Choroid plexus epithelial cell (primary cell): ENCODE data around the gene ZNF17.

Experiments used
- DNase-seq: peaks from one replicate; pipeline ENCODE4 v3.0.0-alpha.2; 2010; ENCODE audit warnings: low read depth
- H3K4me3 ChIP-seq: 2 replicates; pipeline ENCODE4 v1.5.1; 2011; ENCODE audit warnings: low read depth, mild to moderate bottlenecking, control low read depth, low read length, moderate library complexity
- TF ChIP-seq, protein P1 (sequence below): conservative IDR thresholded peaks from 2 replicates; pipeline ENCODE4 v1.5.1; 2011; ENCODE audit warnings: low read depth, mild to moderate bottlenecking, control low read depth, inconsistent platforms, low read length, moderate library complexity

ZNF17 gene

DNA sequence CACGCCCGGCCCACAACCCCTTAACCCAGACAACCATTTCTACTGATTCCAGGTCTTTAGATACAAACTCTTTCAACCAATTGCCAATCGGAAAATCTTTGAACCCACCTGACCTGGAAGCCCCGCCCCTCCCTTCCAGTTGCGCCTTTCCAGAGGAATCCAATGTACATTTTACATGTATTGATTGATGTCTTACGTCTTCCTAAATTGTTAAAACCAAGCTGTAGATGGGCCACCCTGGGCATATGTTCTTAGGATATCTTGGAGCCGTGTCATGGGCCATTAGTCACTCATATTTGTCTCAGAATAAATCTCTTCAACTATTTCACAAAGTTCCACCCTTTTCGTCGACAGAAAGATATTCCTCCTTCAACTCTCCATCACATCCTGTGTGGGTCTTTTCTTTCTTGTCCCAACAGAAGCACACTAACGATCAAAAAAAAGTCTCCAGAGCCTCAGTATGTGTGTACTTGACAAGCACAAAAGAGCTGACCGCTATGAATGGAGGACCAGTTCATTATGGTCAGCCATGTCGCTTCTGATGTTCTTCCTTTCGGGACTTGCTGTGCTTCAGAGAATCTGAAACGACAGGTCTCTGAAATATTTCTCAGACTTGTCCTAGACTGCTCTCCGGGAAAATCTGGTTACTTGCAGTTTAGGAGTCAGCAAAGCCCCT is 23.6 kb downstream of the ZNF17 start:
- peak overlapping the region; percentile 91 for H3K4me3 ChIP-seq
- DNase-seq: no peak
- TF ChIP-seq, protein P1, sequence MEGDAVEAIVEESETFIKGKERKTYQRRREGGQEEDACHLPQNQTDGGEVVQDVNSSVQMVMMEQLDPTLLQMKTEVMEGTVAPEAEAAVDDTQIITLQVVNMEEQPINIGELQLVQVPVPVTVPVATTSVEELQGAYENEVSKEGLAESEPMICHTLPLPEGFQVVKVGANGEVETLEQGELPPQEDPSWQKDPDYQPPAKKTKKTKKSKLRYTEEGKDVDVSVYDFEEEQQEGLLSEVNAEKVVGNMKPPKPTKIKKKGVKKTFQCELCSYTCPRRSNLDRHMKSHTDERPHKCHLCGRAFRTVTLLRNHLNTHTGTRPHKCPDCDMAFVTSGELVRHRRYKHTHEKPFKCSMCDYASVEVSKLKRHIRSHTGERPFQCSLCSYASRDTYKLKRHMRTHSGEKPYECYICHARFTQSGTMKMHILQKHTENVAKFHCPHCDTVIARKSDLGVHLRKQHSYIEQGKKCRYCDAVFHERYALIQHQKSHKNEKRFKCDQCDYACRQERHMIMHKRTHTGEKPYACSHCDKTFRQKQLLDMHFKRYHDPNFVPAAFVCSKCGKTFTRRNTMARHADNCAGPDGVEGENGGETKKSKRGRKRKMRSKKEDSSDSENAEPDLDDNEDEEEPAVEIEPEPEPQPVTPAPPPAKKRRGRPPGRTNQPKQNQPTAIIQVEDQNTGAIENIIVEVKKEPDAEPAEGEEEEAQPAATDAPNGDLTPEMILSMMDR: no peak

DNA sequence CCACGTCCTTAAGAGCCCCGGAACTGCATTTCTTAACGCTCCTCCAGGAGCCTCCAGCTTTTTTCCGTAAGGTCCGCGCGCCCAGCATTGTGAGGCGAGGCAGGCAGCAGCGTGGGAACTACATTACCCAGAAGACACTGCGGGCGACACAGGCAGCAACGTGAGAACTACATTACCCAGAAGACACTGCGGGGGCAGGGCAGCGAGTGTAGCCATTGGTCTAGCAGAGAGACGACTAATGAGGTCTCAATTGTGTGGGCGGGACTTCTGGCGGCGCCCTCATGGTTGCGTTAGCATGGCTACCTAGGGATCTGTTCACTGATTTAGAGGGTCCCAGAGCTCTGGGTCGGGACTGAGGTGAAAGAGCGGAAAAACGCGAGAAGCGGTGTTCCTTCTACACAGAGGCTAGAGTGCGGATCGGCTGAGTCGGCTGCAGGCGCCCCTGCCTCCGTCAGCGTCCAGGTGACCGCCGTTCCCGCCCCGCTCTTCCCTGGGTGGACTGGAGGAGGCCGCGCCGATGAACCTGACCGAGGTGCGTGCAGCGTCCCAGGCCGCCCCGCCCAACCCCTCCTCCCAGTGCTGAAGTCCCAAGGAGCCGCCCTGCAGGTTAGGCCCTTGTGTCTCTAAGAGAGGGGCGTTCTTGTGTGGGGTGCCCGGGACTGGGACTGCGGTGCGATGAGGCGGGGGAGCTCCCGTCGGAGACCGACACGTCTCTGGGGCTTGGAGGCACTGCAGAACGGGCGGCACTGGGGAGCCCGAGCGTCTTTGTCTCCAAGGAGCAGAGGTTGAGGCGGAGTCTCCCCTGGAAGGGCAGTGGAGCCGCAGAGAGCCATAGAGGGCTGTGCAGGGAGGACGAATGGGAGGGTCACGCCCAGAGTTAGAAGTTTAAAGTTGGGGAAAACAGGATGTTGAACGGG is 24.4 kb downstream of the ZNF17 start, which contains the start of gene ZNF749:
Gene ZNF749 (plus strand): TSS at position 264 of the 917 bp plus-strand sequence. CDS start 254 bp downstream, at position 518.
- DNase-seq: peak; percentile 99
- H3K4me3 ChIP-seq: peak within 1 kb of the TSS; percentile 91
- TF ChIP-seq, protein P1: no peak

DNA sequence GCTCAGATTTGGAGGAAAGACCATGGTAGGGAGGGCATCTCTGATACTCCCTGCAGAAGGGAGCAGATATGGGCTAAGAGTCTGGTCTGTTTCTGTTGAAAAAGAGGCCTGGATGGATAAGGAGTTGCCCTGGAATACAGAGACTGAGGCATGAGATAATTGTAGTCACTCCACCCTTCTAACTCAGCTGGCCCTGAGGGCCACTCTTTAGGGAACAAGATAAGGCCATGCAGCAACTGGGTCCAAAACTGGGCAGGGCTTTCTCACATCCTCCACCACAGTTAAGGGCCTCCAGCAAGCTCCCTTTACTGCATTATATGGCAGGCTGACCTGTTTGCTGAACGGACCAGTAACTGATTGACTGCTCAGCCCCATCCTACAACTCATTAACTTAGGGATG is 25.5 kb downstream of the ZNF17 start:
- TF ChIP-seq, protein P1: no peak
- peak overlapping the region; percentile 91 for H3K4me3 ChIP-seq
- no peak for DNase-seq

DNA sequence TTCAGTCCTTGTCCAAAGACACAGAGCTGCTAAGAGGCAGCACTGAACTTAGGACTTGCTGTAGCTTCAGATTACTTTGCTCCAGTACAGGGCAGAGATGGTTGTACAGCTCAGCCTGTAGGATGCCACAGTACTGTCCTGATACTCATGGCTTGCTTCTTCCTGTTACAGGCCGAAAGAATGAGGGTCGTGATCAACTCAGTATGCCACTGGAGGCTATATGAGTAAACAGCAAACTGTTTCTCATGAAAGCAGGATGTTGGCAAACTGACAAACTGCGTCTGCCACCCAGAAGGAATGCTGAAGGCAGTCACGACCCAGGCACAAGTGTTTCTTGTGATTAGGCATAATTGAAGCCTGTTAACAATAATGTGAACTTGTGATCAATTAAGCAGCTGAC is 27.0 kb downstream of the ZNF17 start:
- DNase-seq: no peak
- TF ChIP-seq, protein P1: no peak
- H3K4me3 ChIP-seq: no peak overlapping the region

DNA sequence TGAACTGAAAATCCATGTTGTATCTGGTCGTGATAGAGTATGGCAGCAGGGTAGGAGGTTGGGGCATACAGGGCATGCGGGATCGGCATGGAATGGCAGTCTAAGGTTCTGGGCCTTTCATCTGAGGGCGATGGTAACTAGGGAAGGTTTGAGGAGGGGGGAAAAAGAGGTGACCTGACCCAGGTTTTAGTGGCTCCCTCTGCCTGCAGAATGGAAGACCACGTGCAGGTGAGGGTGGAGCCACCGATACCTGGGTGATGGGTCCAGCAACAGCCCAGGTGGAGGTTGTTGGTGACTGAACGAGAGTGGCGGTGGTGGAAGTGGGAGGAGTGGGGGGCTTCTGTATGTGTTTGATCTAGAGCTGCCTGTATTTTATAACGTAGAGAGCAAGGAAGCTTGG is 28.0 kb downstream of the ZNF17 start:
- TF ChIP-seq, protein P1: no peak
- no peak for DNase-seq
- H3K4me3 ChIP-seq: no peak overlapping the region

DNA sequence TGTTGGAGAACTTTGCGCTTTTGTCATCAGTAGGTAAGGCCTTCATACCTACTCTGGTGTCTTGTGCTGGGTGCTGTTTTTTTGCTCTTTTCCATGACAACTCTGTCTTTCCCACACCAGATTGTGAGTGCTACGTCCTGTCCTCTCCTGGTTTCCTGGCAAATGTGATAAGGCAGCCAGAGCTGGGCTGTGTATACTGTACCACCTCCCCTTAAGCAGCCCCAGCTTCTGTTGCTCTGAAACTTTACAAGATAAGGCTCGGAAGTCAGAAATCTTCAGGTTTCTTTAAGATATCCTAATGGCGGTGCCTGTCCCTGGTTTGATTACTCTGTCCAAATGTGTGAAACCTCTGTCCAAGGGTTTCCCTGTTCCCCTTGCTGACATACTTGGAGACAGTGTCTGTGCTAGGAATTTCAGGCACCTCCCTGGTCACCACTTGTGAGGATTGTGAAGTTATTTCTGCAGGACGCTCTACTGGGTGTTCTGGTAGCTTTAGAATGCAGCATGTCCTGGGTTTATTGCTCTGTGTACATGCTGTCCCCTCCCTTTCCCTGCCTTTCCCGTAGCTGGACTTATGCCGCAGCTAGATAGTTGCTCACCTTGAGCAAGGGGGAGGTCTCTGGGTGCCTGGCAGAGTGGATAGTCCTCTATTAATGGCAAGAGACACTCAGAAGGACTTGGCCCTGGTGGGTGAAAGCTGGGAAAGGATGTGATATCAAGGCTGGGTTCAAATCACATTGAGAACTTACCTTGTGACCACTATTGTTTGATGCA is 31.2 kb downstream of the ZNF17 start:
- no peak for DNase-seq
- no peak overlapping the region for H3K4me3 ChIP-seq
- TF ChIP-seq, protein P1: no peak
